A549 (cell line): ENCODE data around the gene PCGF1. TPM values are rescaled to one million over a fixed set of nuclear protein-coding genes. Genes with fewer than 3 reads are reported as not detected.
A peak's percentile ranks its signal among the peaks of the same experiment; 100 is the strongest.

Experiments used
- ATAC-seq, 2 experiments: fragments of 200-7000 bp in 1 of 2; fragments of >200 bp in 1 of 2; cut with Nextera tagmentation in 1 of 2; cut with Tn5 transposase in 1 of 2; 3 replicates each; pipeline versions ENCODE4 v1.8.0 to v1.9.1; 2018 to 2020; ENCODE audit warnings: mild to moderate bottlenecking in 1 of 2, moderate library complexity in 1 of 2
- CTCF ChIA-PET: fragments of 300-600 bp; sonication (Branson Sonifier 250); formaldehyde crosslinking; extraction: SDS; loops from one replicate; lab custom pipeline; 2021; ENCODE audit warnings: antibody characterized with exemption, inconsistent platforms; lab: Yijun Ruan, JAX
- POLR2A ChIA-PET: fragments of 350-600 bp; formaldehyde crosslinking; extraction: SDS; loops from one replicate; lab custom pipeline; 2021; ENCODE audit warnings: antibody characterized with exemption, inconsistent platforms; lab: Yijun Ruan, JAX
- DNase-seq, 2 experiments: peaks; one replicate each; pipeline versions ENCODE4 v3.0.0 to v3.0.0-alpha.2; 2011 to 2016; ENCODE audit warnings: low read depth in 1 of 2, low spot score in 1 of 2
- FAIRE-seq: peaks from 2 replicates; lab custom pipeline; 2011; peaks lifted over from hg19 to GRCh38; lab: Jason Lieb, UNC
- H3K27ac ChIP-seq, 2 experiments: fragments of >200 bp; sonication (Bioruptor Twin); formaldehyde crosslinking; 3 replicates each; pipeline ENCODE4 v1.5.1; 2016 to 2017
- H3K4me1 ChIP-seq: fragments of >200 bp; sonication (Bioruptor Twin); formaldehyde crosslinking; 3 replicates; pipeline ENCODE4 v1.6.1; 2016
- H3K4me2 ChIP-seq: fragments of >200 bp; sonication (Bioruptor Twin); formaldehyde crosslinking; 3 replicates; pipeline ENCODE4 v1.6.1; 2016
- H3K4me3 ChIP-seq: fragments of >200 bp; sonication (Bioruptor Twin); formaldehyde crosslinking; 3 replicates; pipeline ENCODE4 v1.5.1; 2016
- H3K9me3 ChIP-seq: fragments of >200 bp; sonication (Bioruptor Twin); formaldehyde crosslinking; 3 replicates; pipeline ENCODE4 v1.6.1; 2016
- BHLHE40 ChIP-seq: IDR thresholded peaks from 2 replicates; pipeline ENCODE4 v1.6.1; 2012; ENCODE audit warnings: low read depth, low read length, inconsistent platforms
- CBX2 ChIP-seq: fragments of 200-600 bp; sonication (generic); IDR thresholded peaks from 2 replicates; pipeline ENCODE4 v1.6.1; 2016; ENCODE audit warnings: low read depth, mild to moderate bottlenecking, borderline replicate concordance
- CBX8 ChIP-seq: fragments of 200-600 bp; sonication (generic); IDR thresholded peaks from 2 replicates; pipeline ENCODE4 v1.6.1; 2016
- CEBPB ChIP-seq, 2 experiments: fragments of >200 bp in 1 of 2; sonication (Bioruptor Twin) in 1 of 2; formaldehyde crosslinking in 1 of 2; IDR thresholded peaks; 2 replicates each; pipeline ENCODE4 v1.6.1; 2012 to 2016
- CHD2 ChIP-seq: fragments of 150-350 bp; IDR thresholded peaks from 2 replicates; pipeline ENCODE4 v1.6.1; 2014; ENCODE audit warnings: low read length; ENCODE audit not compliant: partially characterized antibody
- CHD4 ChIP-seq: fragments of 200-600 bp; sonication (generic); IDR thresholded peaks from 2 replicates; pipeline ENCODE4 v1.6.1; 2016; ENCODE audit warnings: antibody characterized with exemption, mild to moderate bottlenecking, borderline replicate concordance
- ELK1 ChIP-seq: fragments of 150-350 bp; IDR thresholded peaks from 2 replicates; pipeline ENCODE4 v1.6.1; 2014; ENCODE audit warnings: low read depth, mild to moderate bottlenecking, low read length
- EP300 ChIP-seq, 2 experiments: fragments of >200 bp; sonication (Bioruptor Twin); formaldehyde crosslinking; IDR thresholded peaks; 2 replicates in 1 of 2; 3 replicates in 1 of 2; pipeline ENCODE4 v1.6.1; 2016 to 2017
- HES2 ChIP-seq: fragments of >200 bp; sonication (Bioruptor Twin); formaldehyde crosslinking; IDR thresholded peaks from 2 replicates; pipeline ENCODE4 v1.6.1; 2016
- HOXB13 ChIP-seq: fragments of 250-450 bp; sonication (Bioruptor Pico); IDR thresholded peaks from 2 replicates; pipeline ENCODE4 v1.5.0; 2020; ENCODE audit warnings: low read depth, mild to moderate bottlenecking, moderate library complexity
- JUNB ChIP-seq: fragments of >200 bp; sonication (Bioruptor Twin); formaldehyde crosslinking; IDR thresholded peaks from 2 replicates; pipeline ENCODE4 v1.6.1; 2016
- KDM1A ChIP-seq: fragments of 200-600 bp; sonication (generic); IDR thresholded peaks from 2 replicates; pipeline ENCODE4 v1.6.1; 2016; ENCODE audit warnings: low read depth, mild to moderate bottlenecking
- MAFK ChIP-seq: fragments of 450-650 bp; IDR thresholded peaks from 2 replicates; pipeline ENCODE4 v1.6.1; 2014; ENCODE audit not compliant: partially characterized antibody
- MAX ChIP-seq: IDR thresholded peaks from 2 replicates; pipeline ENCODE4 v1.6.1; 2012
- NFE2L2 ChIP-seq: fragments of 150-350 bp; conservative IDR thresholded peaks from 2 replicates; pipeline ENCODE4 v1.6.1; 2014; ENCODE audit warnings: low read length
- NPAS2 ChIP-seq: fragments of 250-450 bp; sonication (Bioruptor Pico); IDR thresholded peaks from 2 replicates; pipeline ENCODE4 v1.8.0; 2022; ENCODE audit warnings: mild to moderate bottlenecking, moderate library complexity, borderline replicate concordance
- POLR2A ChIP-seq: IDR thresholded peaks from 2 replicates; pipeline ENCODE4 v1.6.1; 2012; ENCODE audit warnings: mild to moderate bottlenecking, low read length
- RARB ChIP-seq: fragments of 250-450 bp; sonication (Bioruptor Pico); IDR thresholded peaks from 2 replicates; pipeline ENCODE4 v1.8.0; 2021; ENCODE audit warnings: mild to moderate bottlenecking, moderate library complexity
- TFCP2L1 ChIP-seq: fragments of 250-450 bp; sonication (Bioruptor Pico); IDR thresholded peaks from 2 replicates; pipeline ENCODE4 v1.5.0; 2021; ENCODE audit warnings: mild to moderate bottlenecking
- TP53 ChIP-seq: fragments of 250-450 bp; sonication (Bioruptor Pico); IDR thresholded peaks from 2 replicates; pipeline ENCODE4 v1.5.0; 2021; ENCODE audit warnings: mild to moderate bottlenecking, moderate library complexity
- USF2 ChIP-seq: fragments of 450-650 bp; IDR thresholded peaks from 2 replicates; pipeline ENCODE4 v1.6.1; 2014; ENCODE audit warnings: antibody characterized with exemption
- WGBS: methylation state at CpG from one replicate; pipeline ENCODE4 v1.1.6; 2017; ENCODE audit errors: missing lambda C conversion rate; 5-methylcytosine and 5-hydroxymethylcytosine counted together
- polyA plus RNA-seq, 4 experiments: library from polyadenylated mRNA; depleted of rRNA in 3 of 4; stranded (reverse); fragments of >200 nt; fragmentation: RNase III in 1 of 4; extraction: RNeasy Plus Mini Kit Qiagen cat#74134 plus additional on column Dnase treatment in 1 of 4; gene quantifications; 2 replicates in 3 of 4; 3 replicates in 1 of 4; pipeline ENCODE4 v1.2.3, GENCODE V29; 2011 to 2017

The PCGF1 gene
- polyA plus RNA-seq, 2 of the 4 experiments (the other 2 are of a cell fraction): 32.2 to 53.6 TPM

- FAIRE-seq: no peak
- POLR2A ChIA-PET: no interaction called here
- TF ChIP-seq USF2 (no peak), KDM1A (no peak), CEBPB (IDR thresholded peaks at IDR 0.05) (no peak), EP300 (IDR thresholded peaks at IDR 0.05) (no peak), ELK1 (no peak), CBX2 (no peak), POLR2A (no peak), BHLHE40 (no peak)
- 65% methylated on average over 31 of the region's 36 CpGs for WGBS
- ATAC-seq: no peak
- CTCF ChIA-PET: interaction anchor here (1.0 to 1.1 kb wide), 3 partner anchors 74 to 79 kb away, joined by 3 to 4 read pairs (median 3); no protein-coding TSS in a partner anchor
- no peak overlapping the region for H3K4me3 ChIP-seq
- H3K4me1 ChIP-seq: peaks cover 10% of the 10 kb centered on the region; the same call in 1 of the 3 replicates
- no peak for DNase-seq
- peak overlapping the region; percentile 94; the same call in 2 of the 3 replicates for H3K4me2 ChIP-seq
- no peak overlapping the region for H3K27ac ChIP-seq
- no peaks in the 10 kb centered on the region for H3K9me3 ChIP-seq
Measured at GRCh38 chr2:74512744-74513604, 5.5 kb upstream of the PCGF1 start.

GRCh38 chr2:74511104-74511989 lies 3.9 kb upstream of the PCGF1 start:
- Histone ChIP-seq H3K4me2 (no peak overlapping the region), H3K27ac (no peak overlapping the region)
- TF ChIP-seq CHD4 (no peak), MAX (no peak), MAFK (no peak), TP53 (CRISPR knock-in tag) (no peak), NPAS2 (CRISPR knock-in tag) (no peak), RARB (no peak), HOXB13 (CRISPR knock-in tag) (no peak), BHLHE40 (no peak), HES2 (no peak), JUNB (no peak), TFCP2L1 (CRISPR knock-in tag) (no peak), CHD2 (no peak), CBX8 (no peak), NFE2L2 (no peak)
- TF ChIP-seq, all 56 proteins: peak for 0
- WGBS: 54% methylated on average over 11 of the region's 11 CpGs
- ATAC-seq (no peak), FAIRE-seq (no peak), DNase-seq (no peak)
- no peak overlapping the region for H3K4me3 ChIP-seq
- peaks cover 14% of the 10 kb centered on the region; the same call in 2 of the 3 replicates for H3K4me1 ChIP-seq
- H3K9me3 ChIP-seq: no peaks in the 10 kb centered on the region
- CTCF ChIA-PET: interaction anchor here (5.0 kb wide), 2 partner anchors 20 to 76 kb away, joined by 38 to 39 read pairs; partner anchors contain the start of genes AUP1 and HTRA2
- POLR2A ChIA-PET: no interaction called here
